SIG-M5 (cell line): Measurements from ENCODE around the gene C2CD4C.
"Not testable (repeated sequence)": the region's sequence is repeated elsewhere in the genome, so short reads cannot be mapped to it uniquely, and the experiment has no call there.

Experiments
- DNase-seq: peaks from one replicate; lab custom pipeline; 2025; lab: John Stamatoyannopoulos, UW

The C2CD4C gene

DNA sequence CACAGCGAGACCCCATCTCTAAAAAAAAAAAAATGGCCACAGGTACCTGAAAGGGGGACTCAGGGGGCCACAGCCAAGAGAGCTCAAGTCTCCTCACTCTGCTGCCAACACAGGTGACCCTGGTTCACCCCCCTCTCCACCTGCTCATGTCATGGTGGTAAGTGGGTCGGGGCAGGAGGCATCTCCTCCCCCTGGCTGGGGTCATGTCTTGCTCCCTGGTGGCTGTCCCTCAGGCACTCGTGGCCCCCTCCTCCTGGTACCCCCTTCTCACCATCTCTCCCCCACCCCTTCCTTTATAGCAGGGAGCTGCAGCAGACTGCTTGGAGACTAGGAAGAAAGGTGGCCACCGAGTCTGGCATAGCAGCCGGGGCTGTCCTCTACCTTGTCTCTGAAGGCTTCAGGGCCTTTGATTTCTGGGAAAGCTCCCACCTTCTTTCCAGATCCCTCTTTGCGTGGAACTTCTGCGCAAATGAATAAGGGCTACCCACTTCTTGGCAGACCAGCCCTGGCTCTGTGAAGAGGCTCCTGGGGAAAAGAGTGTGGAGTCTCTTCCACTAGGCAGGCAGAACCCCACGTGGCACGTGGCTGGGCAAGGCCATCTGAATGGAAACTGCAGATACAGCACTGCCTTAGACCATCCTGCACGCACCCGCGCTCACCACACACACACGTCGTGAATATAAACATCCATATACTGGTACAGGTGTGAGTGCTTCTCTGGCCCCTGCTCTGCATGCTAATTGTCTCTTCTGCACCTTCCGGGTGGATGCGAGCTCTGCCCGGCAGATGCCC, 44.3 kb downstream of the C2CD4C start:
- no peak for DNase-seq

DNA sequence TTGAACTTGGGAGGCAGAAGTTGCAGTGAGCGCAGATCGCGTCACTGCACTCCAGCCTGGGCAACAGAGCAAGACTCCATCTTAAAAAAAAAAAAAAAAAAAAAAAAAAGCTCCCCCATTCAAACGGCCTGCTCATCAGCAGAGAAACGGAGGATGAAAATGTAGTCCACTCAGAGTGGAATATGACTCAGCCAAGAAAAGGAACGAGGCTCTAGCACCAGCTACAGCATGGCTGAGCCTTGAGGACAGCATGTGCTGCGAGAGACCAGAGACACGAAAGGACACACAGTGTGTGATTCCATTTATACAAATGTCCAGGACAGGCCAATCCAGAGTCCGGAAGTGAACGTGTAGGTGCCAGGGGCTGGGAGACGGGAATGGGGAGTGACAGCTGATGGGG, 46.3 kb downstream of the C2CD4C start:
- no peak for DNase-seq

DNA sequence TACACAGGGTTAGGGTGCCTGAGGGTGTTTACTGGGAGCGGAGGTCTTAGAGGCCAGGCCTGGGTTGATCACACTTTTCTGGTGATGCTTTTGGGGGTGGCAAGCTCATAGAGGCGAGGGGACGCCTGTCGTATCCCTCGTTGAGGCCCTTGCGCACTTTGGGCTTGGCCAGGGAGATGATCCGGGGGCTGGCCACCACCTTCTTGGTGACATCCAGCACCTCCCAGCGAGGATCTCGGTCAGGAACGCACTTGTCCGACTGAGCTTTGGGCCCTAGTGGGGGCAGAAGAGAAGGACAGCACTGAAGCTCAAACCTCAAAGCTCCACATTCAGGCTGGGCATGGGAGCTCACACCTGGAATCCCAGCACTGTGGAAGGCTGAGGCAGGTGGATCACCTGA, 46.8 kb downstream of the C2CD4C start:
- no peak for DNase-seq

DNA sequence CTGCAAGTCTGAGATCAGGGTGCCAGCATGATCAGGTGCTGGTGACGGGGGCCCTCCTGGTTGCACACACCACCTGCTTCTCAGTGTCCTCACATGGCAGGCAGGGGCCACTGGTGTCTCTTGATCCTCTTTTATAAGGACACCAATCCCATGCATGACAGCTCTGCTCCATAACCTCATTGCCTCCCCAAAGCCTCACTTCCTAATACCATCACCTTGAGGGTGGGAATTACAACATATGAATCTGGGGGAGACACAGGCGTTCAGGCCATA, 49.4 kb downstream of the C2CD4C start:
- no peak for DNase-seq

DNA sequence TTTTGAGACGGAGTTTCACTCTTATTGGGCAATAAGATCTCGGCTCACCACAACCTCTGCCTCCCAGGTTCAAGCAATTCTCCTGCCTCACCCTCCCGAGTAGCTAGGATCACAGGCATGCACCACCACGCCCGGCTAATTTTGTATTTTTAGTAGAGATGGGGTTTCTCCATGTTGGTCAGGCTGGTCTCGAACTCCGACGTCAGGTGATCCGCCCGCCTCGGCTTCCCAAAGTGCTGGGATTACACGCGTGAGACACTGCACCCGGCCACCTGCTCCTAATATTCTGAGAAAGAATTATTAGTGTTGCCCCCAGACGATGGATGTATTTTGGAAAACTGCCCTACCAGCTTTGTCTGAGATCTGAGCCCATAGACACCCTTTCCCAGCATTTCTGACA, 53.4 kb downstream of the C2CD4C start:
- not testable (repeated sequence) for DNase-seq
